Ammon's horn (tissue), 1 donor: ENCODE results near the gene DBX1.

ENCODE experiments used
- DNase-seq: peaks from one replicate; pipeline ENCODE4 v3.0.0-alpha.2; 2016; ENCODE audit warnings: low spot score

DBX1 gene

DNA sequence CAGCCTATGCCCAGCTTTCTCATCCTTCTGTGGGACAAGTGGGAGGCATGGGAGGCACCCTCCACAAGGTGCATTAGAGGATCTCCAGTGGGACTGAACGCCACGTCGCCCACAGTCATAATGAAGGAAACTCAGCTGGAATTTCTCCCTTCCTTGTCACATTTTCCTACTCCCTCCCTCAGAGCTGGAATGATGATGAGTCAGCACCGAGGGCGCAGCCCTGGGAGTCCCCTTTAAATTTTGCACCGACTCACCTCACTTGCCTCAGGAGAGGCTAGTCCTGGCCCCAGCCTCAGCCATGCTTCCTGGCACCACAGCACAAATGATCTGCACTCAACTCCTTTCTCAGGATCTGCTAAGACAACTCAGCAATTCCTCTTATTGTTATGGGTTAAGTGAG, 34.3 kb downstream of the DBX1 start:
- no peak for DNase-seq

- no peak for DNase-seq
Measured at GRCh38 chr11:20122131-20122530, 38.1 kb downstream of the DBX1 start.

GRCh38 chr11:20120134-20120925, 39.9 kb downstream of the DBX1 start:
- no peak for DNase-seq

DNA sequence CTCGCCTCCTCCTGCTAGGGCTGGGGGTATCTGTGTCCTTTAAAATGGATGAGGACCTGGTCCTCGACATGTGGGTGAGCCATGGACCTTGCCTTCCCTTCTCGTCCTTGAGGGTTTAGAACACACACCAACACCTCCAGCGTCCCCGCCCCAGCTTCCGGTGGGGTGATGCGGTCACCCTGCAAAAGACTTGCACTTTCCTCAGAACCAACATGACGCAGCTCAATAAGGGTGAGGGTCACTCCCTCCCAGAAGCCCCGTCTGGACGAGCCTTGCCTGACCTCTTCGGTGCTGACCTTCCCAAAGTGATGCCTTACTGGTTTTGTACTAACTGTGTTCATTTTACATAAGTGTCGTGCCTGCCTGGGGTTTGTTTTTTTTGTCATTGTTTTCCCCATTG, 41.0 kb downstream of the DBX1 start:
- DNase-seq = no peak

- no peak for DNase-seq
Measured at GRCh38 chr11:20118209-20118608, 42.1 kb downstream of the DBX1 start.

- no peak for DNase-seq
Measured at GRCh38 chr11:20117291-20117690, 43.0 kb downstream of the DBX1 start.

GRCh38 chr11:20116825-20117224, 43.5 kb downstream of the DBX1 start:
- no peak for DNase-seq

GRCh38 chr11:20114588-20114987, 45.7 kb downstream of the DBX1 start:
- no peak for DNase-seq

- no peak for DNase-seq
Measured at GRCh38 chr11:20113149-20113438, 47.2 kb downstream of the DBX1 start.

- peak; percentile 81 for DNase-seq
Measured at GRCh38 chr11:20112291-20113148, 47.8 kb downstream of the DBX1 start.

DNA sequence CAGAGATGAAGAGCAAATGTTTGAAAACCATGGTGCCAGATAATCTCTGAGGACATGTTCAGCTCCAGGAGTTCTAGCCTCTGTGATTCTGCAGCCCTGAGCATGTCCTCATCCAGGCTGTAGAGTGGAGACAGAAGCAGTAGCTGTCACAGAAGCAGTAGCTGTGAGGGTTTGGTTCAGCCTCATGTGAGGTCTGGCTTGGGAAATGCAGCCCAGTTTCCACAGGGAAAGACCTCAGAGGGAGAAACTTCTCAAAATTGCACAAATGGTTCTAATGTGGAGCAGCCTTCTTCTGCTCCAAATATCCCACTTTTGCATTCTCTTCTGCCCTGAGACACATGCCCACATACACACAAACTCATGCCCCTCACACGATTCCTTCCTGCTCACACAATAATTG, 48.4 kb downstream of the DBX1 start:
- DNase-seq = no peak

- DNase-seq = peak; percentile 35
Measured at GRCh38 chr11:20110908-20111669, 49.2 kb downstream of the DBX1 start.

DNA sequence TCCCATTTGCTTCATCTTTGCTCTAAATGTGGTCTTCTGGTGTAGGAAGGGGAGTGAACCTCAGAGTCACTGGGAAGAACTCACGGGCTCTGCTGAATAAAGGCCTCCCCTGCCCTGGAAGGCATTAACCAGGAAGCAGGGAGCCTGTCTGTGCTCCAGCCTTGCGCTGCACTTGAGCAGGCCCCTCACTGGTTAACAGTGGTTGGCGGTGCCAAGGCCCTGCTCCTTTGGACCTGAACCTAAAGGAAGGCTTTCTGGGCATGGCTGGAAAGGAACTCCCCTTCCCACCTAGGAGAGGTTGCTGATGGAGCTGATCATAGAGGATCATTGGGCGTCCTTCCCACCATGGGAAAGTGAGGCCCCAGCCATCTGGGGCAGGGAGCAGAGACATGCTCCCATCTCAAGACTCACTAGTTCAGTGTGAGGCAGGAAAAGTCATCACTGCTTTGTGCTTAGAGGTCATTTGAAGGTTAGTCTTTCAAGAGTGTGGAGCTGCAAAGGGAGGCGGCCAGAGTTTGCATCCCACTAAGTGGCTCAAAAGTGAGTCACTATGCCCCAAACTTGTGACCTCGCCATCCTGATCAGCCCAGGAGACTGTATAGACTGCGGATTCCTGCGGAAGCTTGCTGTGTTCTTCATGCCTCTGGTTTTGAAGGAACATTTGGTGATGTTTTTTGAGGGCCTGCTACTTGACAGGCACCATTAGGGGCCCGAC, 50.4 kb downstream of the DBX1 start:
- DNase-seq = no peak
